WTC11 (cell line): ENCODE measurements around the gene ADAM29.

Source experiments
- SP1 ChIP-seq: sonication (generic); formaldehyde crosslinking; conservative IDR thresholded peaks from 2 replicates; pipeline ENCODE4 v1.8.1; 2022; ENCODE audit warnings: missing genetic modification reagents
- USF2 ChIP-seq: sonication (generic); formaldehyde crosslinking; IDR thresholded peaks from 2 replicates; pipeline ENCODE4 v1.8.1; 2023; ENCODE audit warnings: mild to moderate bottlenecking, missing genetic modification reagents, moderate library complexity
- ZNF138 ChIP-seq: sonication (generic); formaldehyde crosslinking; conservative IDR thresholded peaks from 2 replicates; pipeline ENCODE4 v1.8.1; 2022; ENCODE audit warnings: mild to moderate bottlenecking, moderate library complexity, missing genetic modification reagents
- TF ChIP-seq, protein P1 (sequence below): fragments of 200-600 bp; IDR thresholded peaks from 2 replicates; pipeline ENCODE4 v1.8.0; 2022; ENCODE audit warnings: antibody characterized with exemption
- TF ChIP-seq, protein P2 (sequence below): sonication (generic); formaldehyde crosslinking; IDR thresholded peaks from 2 replicates; pipeline ENCODE4 v1.8.0; 2022; ENCODE audit warnings: mild to moderate bottlenecking, missing genetic modification reagents

DNA sequence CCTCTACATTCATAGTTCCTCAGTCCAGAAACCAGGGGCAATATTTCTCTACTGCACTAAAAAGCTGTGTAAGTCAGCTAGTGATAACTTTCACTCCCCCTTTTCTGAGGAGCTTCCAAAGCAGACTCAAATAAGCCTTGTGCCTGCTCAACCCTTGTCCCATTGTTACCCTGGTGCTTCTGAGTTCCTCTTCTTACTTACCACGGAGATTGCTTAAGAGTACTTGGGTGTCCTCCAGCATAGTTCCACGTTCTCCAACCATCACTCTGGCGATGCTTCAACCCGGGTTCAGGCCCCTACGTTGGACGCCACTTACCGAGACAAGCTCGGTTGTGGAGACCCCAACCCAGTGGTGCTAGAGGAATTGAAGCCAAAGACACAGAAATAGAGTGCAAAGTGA lies 71.6 kb downstream of the ADAM29 start:
- TF ChIP-seq, protein P1, sequence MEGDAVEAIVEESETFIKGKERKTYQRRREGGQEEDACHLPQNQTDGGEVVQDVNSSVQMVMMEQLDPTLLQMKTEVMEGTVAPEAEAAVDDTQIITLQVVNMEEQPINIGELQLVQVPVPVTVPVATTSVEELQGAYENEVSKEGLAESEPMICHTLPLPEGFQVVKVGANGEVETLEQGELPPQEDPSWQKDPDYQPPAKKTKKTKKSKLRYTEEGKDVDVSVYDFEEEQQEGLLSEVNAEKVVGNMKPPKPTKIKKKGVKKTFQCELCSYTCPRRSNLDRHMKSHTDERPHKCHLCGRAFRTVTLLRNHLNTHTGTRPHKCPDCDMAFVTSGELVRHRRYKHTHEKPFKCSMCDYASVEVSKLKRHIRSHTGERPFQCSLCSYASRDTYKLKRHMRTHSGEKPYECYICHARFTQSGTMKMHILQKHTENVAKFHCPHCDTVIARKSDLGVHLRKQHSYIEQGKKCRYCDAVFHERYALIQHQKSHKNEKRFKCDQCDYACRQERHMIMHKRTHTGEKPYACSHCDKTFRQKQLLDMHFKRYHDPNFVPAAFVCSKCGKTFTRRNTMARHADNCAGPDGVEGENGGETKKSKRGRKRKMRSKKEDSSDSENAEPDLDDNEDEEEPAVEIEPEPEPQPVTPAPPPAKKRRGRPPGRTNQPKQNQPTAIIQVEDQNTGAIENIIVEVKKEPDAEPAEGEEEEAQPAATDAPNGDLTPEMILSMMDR, result no peak
- no peak for TF ChIP-seq USF2
- no peak for TF ChIP-seq SP1
- TF ChIP-seq, protein P2, sequence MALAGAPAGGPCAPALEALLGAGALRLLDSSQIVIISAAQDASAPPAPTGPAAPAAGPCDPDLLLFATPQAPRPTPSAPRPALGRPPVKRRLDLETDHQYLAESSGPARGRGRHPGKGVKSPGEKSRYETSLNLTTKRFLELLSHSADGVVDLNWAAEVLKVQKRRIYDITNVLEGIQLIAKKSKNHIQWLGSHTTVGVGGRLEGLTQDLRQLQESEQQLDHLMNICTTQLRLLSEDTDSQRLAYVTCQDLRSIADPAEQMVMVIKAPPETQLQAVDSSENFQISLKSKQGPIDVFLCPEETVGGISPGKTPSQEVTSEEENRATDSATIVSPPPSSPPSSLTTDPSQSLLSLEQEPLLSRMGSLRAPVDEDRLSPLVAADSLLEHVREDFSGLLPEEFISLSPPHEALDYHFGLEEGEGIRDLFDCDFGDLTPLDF (CRISPR knock-in tag), result no peak
- TF ChIP-seq ZNF138 (CRISPR knock-in tag), result no peak
